B cell (primary cell): ENCODE data around the gene PHACTR1. TPM values are rescaled to one million over a fixed set of nuclear protein-coding genes. Genes with fewer than 3 reads are reported as not detected.
A peak's percentile ranks its signal among the peaks of the same experiment; 100 is the strongest.

Experiments
- ATAC-seq: fragments of 200-7000 bp; cut with Tn5 transposase; one replicate; pipeline ENCODE4 v1.10.0; 2021; ENCODE audit warnings: low read depth, mild to moderate bottlenecking, moderate number of reproducible peaks, moderate library complexity
- CTCF ChIA-PET: fragments of 350-600 bp; sonication (Branson Sonifier 250); formaldehyde crosslinking; loops from one replicate; lab custom pipeline; 2021; ENCODE audit warnings: antibody characterized with exemption, inconsistent platforms; lab: Charles Lee
- POLR2A ChIA-PET: fragments of 350-600 bp; sonication (Branson Sonifier 250); formaldehyde crosslinking; loops from one replicate; lab custom pipeline; 2021; ENCODE audit warnings: antibody characterized with exemption; lab: Charles Lee
- DNase-seq: peaks from one replicate; pipeline ENCODE4 v3.0.0; 2013
- H2AFZ ChIP-seq: 2 replicates; pipeline ENCODE4 v1.6.1; 2012; ENCODE audit warnings: mild to moderate bottlenecking, low read depth, low read length; ENCODE audit not compliant: insufficient read depth, poor library complexity, severe bottlenecking
- H3K27ac ChIP-seq, 2 donors: 1 replicate in 1 of 2; 2 replicates in 1 of 2; pipeline ENCODE4 v1.5.1; 2012 to 2013; ENCODE audit warnings: low read length in 2 of 2, mild to moderate bottlenecking in 2 of 2, moderate library complexity in 1 of 2
- H3K27me3 ChIP-seq, 4 experiments: fragments of 200-600 bp in 1 of 4; sonication (generic) in 1 of 4; replicated peaks in 1 of 4; 1 replicate in 2 of 4; 2 replicates in 2 of 4; pipeline versions ENCODE4 v1.6.1 to v1.7.0; 2013 to 2016; ENCODE audit warnings: low read length in 3 of 4, mild to moderate bottlenecking in 2 of 4, mixed read lengths in 1 of 4, moderate library complexity in 1 of 4; ENCODE audit not compliant: insufficient read depth in 4 of 4, control insufficient read depth in 3 of 4; ENCODE audit errors: control extremely low read depth in 1 of 4
- H3K36me3 ChIP-seq, 2 experiments: replicated peaks in 1 of 2; 1 replicate in 1 of 2; 2 replicates in 1 of 2; pipeline versions ENCODE4 v1.6.1 to v1.7.1; 2013; ENCODE audit warnings: low read length in 1 of 2; ENCODE audit not compliant: insufficient read depth in 2 of 2, control insufficient read depth in 1 of 2; ENCODE audit errors: control extremely low read depth in 1 of 2, extremely low read depth in 1 of 2
- H3K4me1 ChIP-seq, 2 donors: fragments of 200-600 bp in 1 of 2; sonication (generic) in 1 of 2; 1 replicate in 1 of 2; 2 replicates in 1 of 2; pipeline versions ENCODE4 v1.5.1 to v1.6.1; 2013 to 2017; ENCODE audit warnings: low read length in 2 of 2; ENCODE audit not compliant: control insufficient read depth in 2 of 2, insufficient read depth in 2 of 2
- H3K4me2 ChIP-seq: replicated peaks from 2 replicates; pipeline ENCODE3; 2012; ENCODE audit warnings: mild to moderate bottlenecking, low read depth, low read length; ENCODE audit not compliant: poor library complexity, severe bottlenecking
- H3K4me3 ChIP-seq, 5 experiments: fragments of 200-600 bp in 1 of 5; sonication (generic) in 1 of 5; 1 replicate in 3 of 5; 2 replicates in 2 of 5; pipeline versions ENCODE4 v1.5.1 to v1.7.0; 2011 to 2016; ENCODE audit warnings: low read length in 4 of 5, mild to moderate bottlenecking in 4 of 5, low read depth in 2 of 5, control low read depth in 1 of 5, moderate library complexity in 1 of 5; ENCODE audit not compliant: insufficient read depth in 1 of 5; ENCODE audit errors: control extremely low read depth in 1 of 5, extremely low read depth in 1 of 5
- H3K79me2 ChIP-seq: fragments of 200-600 bp; sonication (generic); one replicate; pipeline ENCODE4 v1.6.0; 2016; ENCODE audit warnings: low read length; ENCODE audit not compliant: control insufficient read depth, insufficient read depth
- H3K9ac ChIP-seq: fragments of 200-600 bp; sonication (generic); 2 replicates; pipeline ENCODE4 v1.6.1; 2017; ENCODE audit warnings: mild to moderate bottlenecking, low read length, moderate library complexity
- H3K9me3 ChIP-seq, 3 donors: one replicate each; pipeline versions ENCODE4 v1.6.1 to v1.7.1; 2013; ENCODE audit warnings: low read length in 2 of 3; ENCODE audit not compliant: control insufficient read depth in 2 of 3, insufficient read depth in 1 of 3; ENCODE audit errors: control extremely low read depth in 1 of 3
- H4K20me1 ChIP-seq: 2 replicates; pipeline ENCODE4 v1.6.0; 2012; ENCODE audit warnings: mild to moderate bottlenecking, low read length; ENCODE audit not compliant: insufficient read depth, control insufficient read depth, poor library complexity, severe bottlenecking
- H3K27ac Mint-ChIP-seq: one replicate; pipeline ENCODE4 v1.8.0; 2021; ENCODE audit warnings: mixed read lengths
- H3K27me3 Mint-ChIP-seq: one replicate; pipeline ENCODE4 v1.8.0; 2021; ENCODE audit warnings: mixed read lengths
- H3K4me1 Mint-ChIP-seq: one replicate; pipeline ENCODE4 v1.8.0; 2021; ENCODE audit warnings: mixed read lengths
- H3K4me3 Mint-ChIP-seq: one replicate; pipeline ENCODE4 v1.8.0; 2021; ENCODE audit warnings: mixed read lengths
- H3K9me3 Mint-ChIP-seq: one replicate; pipeline ENCODE4 v1.8.0; 2022; ENCODE audit warnings: mixed read lengths; ENCODE audit not compliant: insufficient read depth
- EZH2 ChIP-seq: IDR thresholded peaks from 2 replicates; pipeline ENCODE4 v1.6.1; 2012; ENCODE audit warnings: borderline replicate concordance, low read depth, mild to moderate bottlenecking, moderate library complexity, low read length; ENCODE audit not compliant: insufficient read depth, poor library complexity, severe bottlenecking
- WGBS: methylation state at CpG from one replicate; pipeline ENCODE4 v1.1.5; 2013; ENCODE audit warnings: missing lambda C conversion rate; ENCODE audit not compliant: insufficient coverage; 5-methylcytosine and 5-hydroxymethylcytosine counted together
- intact Hi-C: fragments of 100-400 bp; cut with micrococcal nuclease; formaldehyde crosslinking; loops from one replicate; pipeline ENCODE4 v1.10.0; 2022
- polyA plus RNA-seq: library from polyadenylated mRNA; depleted of rRNA; stranded (reverse); fragments of >200 nt; gene quantifications from 2 replicates; pipeline ENCODE4 v1.2.3, GENCODE V29; 2012
- total RNA-seq, 2 donors: library from RNA; stranded (reverse); fragments of 120-200 nt in 1 of 2; gene quantifications; 1 replicate in 1 of 2; 2 replicates in 1 of 2; pipeline versions ENCODE4 v1.2.3 to v1.2.4, GENCODE V29; 2013 to 2022
- TF ChIP-seq, protein P1 (sequence below): fragments of 200-600 bp; IDR thresholded peaks from one replicate; pipeline ENCODE4 v1.8.0; 2022; ENCODE audit warnings: antibody characterized with exemption, mild to moderate bottlenecking

Gene PHACTR1
- total and polyA plus RNA-seq, 2 donors (not counting 1 experiment from before 2014, with no cell fraction given): 30.2 to 129 TPM

- CTCF ChIA-PET: interaction anchor here (0.7 to 2.6 kb wide), 6 partner anchors 10 to 93 kb away, joined by 3 to 10 read pairs (median 6); no protein-coding TSS in a partner anchor
These were observed 568.1 kb downstream of the PHACTR1 start for GRCh38 chr6:13284646-13285045.

GRCh38 chr6:13285705-13286104, 569.1 kb downstream of the PHACTR1 start:
- H3K4me3 Mint-ChIP-seq: peak overlapping the region; percentile 49
- WGBS: 100% methylated on average over 2 of the region's 2 CpGs

More at GRCh38 chr6:13284646-13285045, 568.1 kb downstream of the PHACTR1 start:
- peak overlapping the region in 1 of 2 donors; percentile 69 for H3K27ac ChIP-seq
- H4K20me1 ChIP-seq: peaks cover 80% of the 10 kb centered on the region
- H3K4me3 Mint-ChIP-seq: no peak overlapping the region
- H3K27ac Mint-ChIP-seq: peak overlapping the region; percentile 17
- H3K79me2 ChIP-seq: peaks cover 52% of the 10 kb centered on the region
- H3K27me3 ChIP-seq: no peaks in the 10 kb centered on the region
- POLR2A ChIA-PET: no interaction called here
- no peak overlapping the region for H3K9ac ChIP-seq
- 97% methylated on average over 4 of the region's 6 CpGs for WGBS
- peaks cover 0 to 17% (median 7%) of the 10 kb centered on the region in 3 donors for H3K9me3 ChIP-seq
- no peak overlapping the region for H2AFZ ChIP-seq
- peaks cover 39 to 47% of the 10 kb centered on the region in 2 donors for H3K4me1 ChIP-seq
- no peak for ATAC-seq
- H3K4me1 Mint-ChIP-seq: peaks cover 79% of the 10 kb centered on the region
- TF ChIP-seq, protein P1, sequence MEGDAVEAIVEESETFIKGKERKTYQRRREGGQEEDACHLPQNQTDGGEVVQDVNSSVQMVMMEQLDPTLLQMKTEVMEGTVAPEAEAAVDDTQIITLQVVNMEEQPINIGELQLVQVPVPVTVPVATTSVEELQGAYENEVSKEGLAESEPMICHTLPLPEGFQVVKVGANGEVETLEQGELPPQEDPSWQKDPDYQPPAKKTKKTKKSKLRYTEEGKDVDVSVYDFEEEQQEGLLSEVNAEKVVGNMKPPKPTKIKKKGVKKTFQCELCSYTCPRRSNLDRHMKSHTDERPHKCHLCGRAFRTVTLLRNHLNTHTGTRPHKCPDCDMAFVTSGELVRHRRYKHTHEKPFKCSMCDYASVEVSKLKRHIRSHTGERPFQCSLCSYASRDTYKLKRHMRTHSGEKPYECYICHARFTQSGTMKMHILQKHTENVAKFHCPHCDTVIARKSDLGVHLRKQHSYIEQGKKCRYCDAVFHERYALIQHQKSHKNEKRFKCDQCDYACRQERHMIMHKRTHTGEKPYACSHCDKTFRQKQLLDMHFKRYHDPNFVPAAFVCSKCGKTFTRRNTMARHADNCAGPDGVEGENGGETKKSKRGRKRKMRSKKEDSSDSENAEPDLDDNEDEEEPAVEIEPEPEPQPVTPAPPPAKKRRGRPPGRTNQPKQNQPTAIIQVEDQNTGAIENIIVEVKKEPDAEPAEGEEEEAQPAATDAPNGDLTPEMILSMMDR: no peak
- TF ChIP-seq EZH2: no peak
- no peak overlapping the region for H3K4me3 ChIP-seq
- intact Hi-C loops: no loop called here
- H3K27me3 Mint-ChIP-seq: no peaks in the 10 kb centered on the region
- no peaks in the 10 kb centered on the region for H3K9me3 Mint-ChIP-seq
- DNase-seq: peak; percentile 16
- H3K36me3 ChIP-seq: peaks cover 25 to 94% of the 10 kb centered on the region in 2 experiments
- peak overlapping the region; percentile 20 for H3K4me2 ChIP-seq

More at GRCh38 chr6:13285705-13286104, 569.1 kb downstream of the PHACTR1 start:
- Histone ChIP-seq H4K20me1 (peaks cover 78% of the 10 kb centered on the region), H3K4me1 (peaks cover 31 to 36% of the 10 kb centered on the region in 2 donors), H2AFZ (no peak overlapping the region), H3K27me3 (no peaks in the 10 kb centered on the region), H3K9ac (no peak overlapping the region), H3K27ac (peak overlapping the region; percentile 4 to 69), H3K36me3 (peaks cover 25 to 94% of the 10 kb centered on the region in 2 experiments), H3K4me3 (no peak overlapping the region), H3K4me2 (peak overlapping the region; percentile 44), H3K79me2 (peaks cover 42% of the 10 kb centered on the region), H3K9me3 (peaks cover 0 to 17% (median 7%) of the 10 kb centered on the region in 3 donors)
- CTCF ChIA-PET: interaction anchor here (0.9 to 2.6 kb wide), 8 partner anchors 9 to 91 kb away, joined by 3 to 10 read pairs (median 4); partner anchors contain the start of gene TBC1D7
- DNase-seq (peak; percentile 41), ATAC-seq (peak; percentile 55)
- Mint-ChIP-seq H3K27ac (peak overlapping the region; percentile 75), H3K27me3 (no peaks in the 10 kb centered on the region), H3K4me1 (peaks cover 77% of the 10 kb centered on the region), H3K9me3 (no peaks in the 10 kb centered on the region)
- no peak for TF ChIP-seq EZH2
- TF ChIP-seq, protein P1: no peak
- POLR2A ChIA-PET: interaction anchor here (0.7 to 1.0 kb wide), 5 partner anchors 11 to 84 kb away, joined by 3 to 7 read pairs (median 3); no protein-coding TSS in a partner anchor
- intact Hi-C loops: loop anchor here (1.0 kb wide), 1 partner anchor 14 kb away; no protein-coding TSS in a partner anchor
